B cell (primary cell): ENCODE data around the gene MECR. TPM values are rescaled to one million over a fixed set of nuclear protein-coding genes. Genes with fewer than 3 reads are reported as not detected.
"Not testable (repeated sequence)": the region's sequence is repeated elsewhere in the genome, so short reads cannot be mapped to it uniquely, and the experiment has no call there.

Experiments
- ATAC-seq: fragments of 200-7000 bp; cut with Tn5 transposase; one replicate; pipeline ENCODE4 v1.10.0; 2021; ENCODE audit warnings: low read depth, mild to moderate bottlenecking, moderate number of reproducible peaks, moderate library complexity
- CTCF ChIA-PET: fragments of 350-600 bp; sonication (Branson Sonifier 250); formaldehyde crosslinking; loops from one replicate; lab custom pipeline; 2021; ENCODE audit warnings: antibody characterized with exemption, inconsistent platforms; lab: Charles Lee
- POLR2A ChIA-PET: fragments of 350-600 bp; sonication (Branson Sonifier 250); formaldehyde crosslinking; loops from one replicate; lab custom pipeline; 2021; ENCODE audit warnings: antibody characterized with exemption; lab: Charles Lee
- DNase-seq: peaks from one replicate; pipeline ENCODE4 v3.0.0; 2013
- H2AFZ ChIP-seq: 2 replicates; pipeline ENCODE4 v1.6.1; 2012; ENCODE audit warnings: mild to moderate bottlenecking, low read depth, low read length; ENCODE audit not compliant: insufficient read depth, poor library complexity, severe bottlenecking
- H3K27ac ChIP-seq, 2 donors: 1 replicate in 1 of 2; 2 replicates in 1 of 2; pipeline ENCODE4 v1.5.1; 2012 to 2013; ENCODE audit warnings: low read length in 2 of 2, mild to moderate bottlenecking in 2 of 2, moderate library complexity in 1 of 2
- H3K27me3 ChIP-seq, 4 experiments: fragments of 200-600 bp in 1 of 4; sonication (generic) in 1 of 4; replicated peaks in 1 of 4; 1 replicate in 2 of 4; 2 replicates in 2 of 4; pipeline versions ENCODE4 v1.6.1 to v1.7.0; 2013 to 2016; ENCODE audit warnings: low read length in 3 of 4, mild to moderate bottlenecking in 2 of 4, mixed read lengths in 1 of 4, moderate library complexity in 1 of 4; ENCODE audit not compliant: insufficient read depth in 4 of 4, control insufficient read depth in 3 of 4; ENCODE audit errors: control extremely low read depth in 1 of 4
- H3K36me3 ChIP-seq, 2 experiments: replicated peaks in 1 of 2; 1 replicate in 1 of 2; 2 replicates in 1 of 2; pipeline versions ENCODE4 v1.6.1 to v1.7.1; 2013; ENCODE audit warnings: low read length in 1 of 2; ENCODE audit not compliant: insufficient read depth in 2 of 2, control insufficient read depth in 1 of 2; ENCODE audit errors: control extremely low read depth in 1 of 2, extremely low read depth in 1 of 2
- H3K4me1 ChIP-seq, 2 donors: fragments of 200-600 bp in 1 of 2; sonication (generic) in 1 of 2; 1 replicate in 1 of 2; 2 replicates in 1 of 2; pipeline versions ENCODE4 v1.5.1 to v1.6.1; 2013 to 2017; ENCODE audit warnings: low read length in 2 of 2; ENCODE audit not compliant: control insufficient read depth in 2 of 2, insufficient read depth in 2 of 2
- H3K4me2 ChIP-seq: replicated peaks from 2 replicates; pipeline ENCODE3; 2012; ENCODE audit warnings: mild to moderate bottlenecking, low read depth, low read length; ENCODE audit not compliant: poor library complexity, severe bottlenecking
- H3K4me3 ChIP-seq, 5 experiments: fragments of 200-600 bp in 1 of 5; sonication (generic) in 1 of 5; 1 replicate in 3 of 5; 2 replicates in 2 of 5; pipeline versions ENCODE4 v1.5.1 to v1.7.0; 2011 to 2016; ENCODE audit warnings: low read length in 4 of 5, mild to moderate bottlenecking in 4 of 5, low read depth in 2 of 5, control low read depth in 1 of 5, moderate library complexity in 1 of 5; ENCODE audit not compliant: insufficient read depth in 1 of 5; ENCODE audit errors: control extremely low read depth in 1 of 5, extremely low read depth in 1 of 5
- H3K79me2 ChIP-seq: fragments of 200-600 bp; sonication (generic); one replicate; pipeline ENCODE4 v1.6.0; 2016; ENCODE audit warnings: low read length; ENCODE audit not compliant: control insufficient read depth, insufficient read depth
- H3K9ac ChIP-seq: fragments of 200-600 bp; sonication (generic); 2 replicates; pipeline ENCODE4 v1.6.1; 2017; ENCODE audit warnings: mild to moderate bottlenecking, low read length, moderate library complexity
- H3K9me3 ChIP-seq, 3 donors: one replicate each; pipeline versions ENCODE4 v1.6.1 to v1.7.1; 2013; ENCODE audit warnings: low read length in 2 of 3; ENCODE audit not compliant: control insufficient read depth in 2 of 3, insufficient read depth in 1 of 3; ENCODE audit errors: control extremely low read depth in 1 of 3
- H4K20me1 ChIP-seq: 2 replicates; pipeline ENCODE4 v1.6.0; 2012; ENCODE audit warnings: mild to moderate bottlenecking, low read length; ENCODE audit not compliant: insufficient read depth, control insufficient read depth, poor library complexity, severe bottlenecking
- H3K27ac Mint-ChIP-seq: one replicate; pipeline ENCODE4 v1.8.0; 2021; ENCODE audit warnings: mixed read lengths
- H3K27me3 Mint-ChIP-seq: one replicate; pipeline ENCODE4 v1.8.0; 2021; ENCODE audit warnings: mixed read lengths
- H3K4me1 Mint-ChIP-seq: one replicate; pipeline ENCODE4 v1.8.0; 2021; ENCODE audit warnings: mixed read lengths
- H3K4me3 Mint-ChIP-seq: one replicate; pipeline ENCODE4 v1.8.0; 2021; ENCODE audit warnings: mixed read lengths
- H3K9me3 Mint-ChIP-seq: one replicate; pipeline ENCODE4 v1.8.0; 2022; ENCODE audit warnings: mixed read lengths; ENCODE audit not compliant: insufficient read depth
- EZH2 ChIP-seq: IDR thresholded peaks from 2 replicates; pipeline ENCODE4 v1.6.1; 2012; ENCODE audit warnings: borderline replicate concordance, low read depth, mild to moderate bottlenecking, moderate library complexity, low read length; ENCODE audit not compliant: insufficient read depth, poor library complexity, severe bottlenecking
- WGBS: methylation state at CpG from one replicate; pipeline ENCODE4 v1.1.5; 2013; ENCODE audit warnings: missing lambda C conversion rate; ENCODE audit not compliant: insufficient coverage; 5-methylcytosine and 5-hydroxymethylcytosine counted together
- intact Hi-C: fragments of 100-400 bp; cut with micrococcal nuclease; formaldehyde crosslinking; loops from one replicate; pipeline ENCODE4 v1.10.0; 2022
- polyA plus RNA-seq: library from polyadenylated mRNA; depleted of rRNA; stranded (reverse); fragments of >200 nt; gene quantifications from 2 replicates; pipeline ENCODE4 v1.2.3, GENCODE V29; 2012
- total RNA-seq, 2 donors: library from RNA; stranded (reverse); fragments of 120-200 nt in 1 of 2; gene quantifications; 1 replicate in 1 of 2; 2 replicates in 1 of 2; pipeline versions ENCODE4 v1.2.3 to v1.2.4, GENCODE V29; 2013 to 2022
- TF ChIP-seq, protein P1 (sequence below): fragments of 200-600 bp; IDR thresholded peaks from one replicate; pipeline ENCODE4 v1.8.0; 2022; ENCODE audit warnings: antibody characterized with exemption, mild to moderate bottlenecking

The MECR gene
- total and polyA plus RNA-seq, 2 donors (not counting 1 experiment from before 2014, with no cell fraction given) = 15.9 to 16.2 TPM

DNA sequence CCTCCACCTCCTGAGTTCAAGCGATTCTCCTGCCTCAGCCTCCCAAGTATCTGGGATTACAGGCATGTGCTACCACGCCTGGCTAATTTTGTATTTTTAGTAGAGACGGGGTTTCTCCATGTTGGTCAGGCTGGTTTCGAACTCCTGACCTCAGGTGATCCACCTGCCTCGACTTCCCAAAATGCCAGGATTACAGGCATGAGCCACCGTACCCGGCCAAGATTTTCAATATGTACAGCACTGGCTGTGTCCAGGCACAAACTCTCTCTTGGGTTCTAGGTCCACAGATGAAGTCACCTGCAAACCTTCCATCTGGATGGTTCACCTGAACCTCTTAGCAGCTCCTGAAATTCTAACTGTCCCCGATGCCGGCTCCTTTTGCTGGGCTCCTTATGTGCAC is 80.4 kb downstream of the MECR start:
- ATAC-seq, H3K9ac ChIP-seq, H3K4me1 Mint-ChIP-seq, H3K4me2 ChIP-seq, H3K27me3 Mint-ChIP-seq, POLR2A ChIA-PET, H3K27ac Mint-ChIP-seq, intact Hi-C loops, H3K79me2 ChIP-seq, H3K4me3 ChIP-seq, H3K9me3 Mint-ChIP-seq, H3K27me3 ChIP-seq, H3K9me3 ChIP-seq, DNase-seq, H3K27ac ChIP-seq, H3K4me1 ChIP-seq, H3K4me3 Mint-ChIP-seq, H2AFZ ChIP-seq, CTCF ChIA-PET: not testable (repeated sequence)
- peaks cover 5 to 82% of the 10 kb centered on the region in 2 experiments for H3K36me3 ChIP-seq
- WGBS = 98% methylated on average over 9 of the region's 9 CpGs
- peaks cover 24% of the 10 kb centered on the region for H4K20me1 ChIP-seq

DNA sequence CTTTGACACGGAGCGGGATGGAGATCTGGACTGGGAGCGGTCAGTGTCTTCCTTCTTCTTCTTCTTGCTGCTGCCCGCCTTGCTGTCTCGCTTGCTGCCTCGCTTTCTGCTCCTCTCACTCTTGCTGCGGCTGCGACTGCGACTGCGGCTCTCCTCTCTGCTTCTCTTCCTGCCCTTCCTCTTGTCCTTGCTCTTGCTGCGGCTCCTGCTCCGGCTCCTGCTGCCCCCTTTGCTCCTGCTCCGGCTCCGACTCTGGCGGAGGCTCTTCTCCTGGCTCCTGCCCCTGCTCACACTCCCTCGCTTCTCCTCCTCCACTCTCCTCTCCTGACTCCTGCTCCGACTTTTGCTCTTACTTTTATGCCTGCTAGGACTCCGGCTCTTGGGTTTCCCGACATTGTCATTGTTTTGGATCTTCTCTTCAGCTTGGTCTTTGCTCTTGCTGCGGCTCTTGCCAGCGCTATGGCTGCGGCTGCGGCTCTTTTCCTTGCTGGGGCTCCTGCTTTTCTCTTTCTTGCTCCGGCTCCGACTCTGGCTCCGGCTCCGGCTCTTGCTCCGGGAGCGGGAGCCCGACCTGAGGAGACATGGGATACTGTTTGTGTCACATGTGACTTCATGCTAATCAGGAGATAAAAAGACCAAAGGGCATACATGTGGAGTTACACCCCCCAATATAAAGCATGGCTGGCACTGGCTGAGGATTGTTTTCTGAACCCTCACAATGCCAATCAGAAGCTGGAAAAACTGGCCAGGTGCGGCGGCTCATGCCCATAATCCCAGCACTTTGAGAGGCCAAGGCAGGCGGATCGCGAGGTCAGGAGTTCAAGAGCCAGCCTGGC is 81.9 kb downstream of the MECR start:
- WGBS = 98% methylated on average over 29 of the region's 35 CpGs
- no peak for DNase-seq
- TF ChIP-seq EZH2 = no peak
- TF ChIP-seq, protein P1, sequence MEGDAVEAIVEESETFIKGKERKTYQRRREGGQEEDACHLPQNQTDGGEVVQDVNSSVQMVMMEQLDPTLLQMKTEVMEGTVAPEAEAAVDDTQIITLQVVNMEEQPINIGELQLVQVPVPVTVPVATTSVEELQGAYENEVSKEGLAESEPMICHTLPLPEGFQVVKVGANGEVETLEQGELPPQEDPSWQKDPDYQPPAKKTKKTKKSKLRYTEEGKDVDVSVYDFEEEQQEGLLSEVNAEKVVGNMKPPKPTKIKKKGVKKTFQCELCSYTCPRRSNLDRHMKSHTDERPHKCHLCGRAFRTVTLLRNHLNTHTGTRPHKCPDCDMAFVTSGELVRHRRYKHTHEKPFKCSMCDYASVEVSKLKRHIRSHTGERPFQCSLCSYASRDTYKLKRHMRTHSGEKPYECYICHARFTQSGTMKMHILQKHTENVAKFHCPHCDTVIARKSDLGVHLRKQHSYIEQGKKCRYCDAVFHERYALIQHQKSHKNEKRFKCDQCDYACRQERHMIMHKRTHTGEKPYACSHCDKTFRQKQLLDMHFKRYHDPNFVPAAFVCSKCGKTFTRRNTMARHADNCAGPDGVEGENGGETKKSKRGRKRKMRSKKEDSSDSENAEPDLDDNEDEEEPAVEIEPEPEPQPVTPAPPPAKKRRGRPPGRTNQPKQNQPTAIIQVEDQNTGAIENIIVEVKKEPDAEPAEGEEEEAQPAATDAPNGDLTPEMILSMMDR = no peak
- Mint-ChIP-seq H3K9me3 (no peaks in the 10 kb centered on the region), H3K27ac (no peak overlapping the region), H3K4me1 (no peaks in the 10 kb centered on the region), H3K4me3 (no peak overlapping the region), H3K27me3 (no peaks in the 10 kb centered on the region)
- Histone ChIP-seq H3K27me3 (no peaks in the 10 kb centered on the region), H3K4me1 (no peaks in the 10 kb centered on the region), H3K9me3 (no peaks in the 10 kb centered on the region), H4K20me1 (peaks cover 24% of the 10 kb centered on the region), H3K4me2 (no peak overlapping the region), H3K9ac (no peak overlapping the region), H3K79me2 (no peaks in the 10 kb centered on the region), H3K4me3 (no peak overlapping the region), H2AFZ (no peak overlapping the region), H3K36me3 (peaks cover 8 to 70% of the 10 kb centered on the region in 2 experiments), H3K27ac (no peak overlapping the region)
- ChIA-PET CTCF (interaction anchor here (0.8 kb wide), 1 partner anchor 19 kb away, joined by 3 read pairs; no protein-coding TSS in a partner anchor), POLR2A (no interaction called here)
- intact Hi-C loops = no loop called here
- no peak for ATAC-seq
